HTR-8/SVneo (cell line): ENCODE measurements around the gene PARD3B.

Experiments
- DNase-seq: peaks from one replicate; pipeline ENCODE4 v3.0.0; 2011; ENCODE audit warnings: low spot score, mixed read lengths; ENCODE audit not compliant: insufficient read length
- FAIRE-seq: peaks from 2 replicates; lab custom pipeline; 2011; peaks lifted over from hg19 to GRCh38; lab: Jason Lieb, UNC

Gene PARD3B

GRCh38 chr2:205543262-205543843 lies 998.1 kb downstream of the PARD3B start:
- FAIRE-seq (no peak), DNase-seq (no peak)

- no peak for FAIRE-seq
- DNase-seq: no peak
Observed at GRCh38 chr2:205543937-205544702, 998.8 kb downstream of the PARD3B start.

GRCh38 chr2:205545971-205546816 lies 1000.9 kb downstream of the PARD3B start:
- FAIRE-seq (no peak), DNase-seq (no peak)

- FAIRE-seq (no peak), DNase-seq (no peak)
Observed at GRCh38 chr2:205555566-205556230, 1010.4 kb downstream of the PARD3B start.

GRCh38 chr2:205556357-205556756 lies 1011.1 kb downstream of the PARD3B start:
- DNase-seq (no peak), FAIRE-seq (no peak)

- DNase-seq (no peak), FAIRE-seq (no peak)
Observed at GRCh38 chr2:205556841-205557539, 1011.7 kb downstream of the PARD3B start.

GRCh38 chr2:205557873-205558272 lies 1012.6 kb downstream of the PARD3B start:
- FAIRE-seq (no peak), DNase-seq (no peak)

- FAIRE-seq (no peak), DNase-seq (no peak)
Observed at GRCh38 chr2:205561441-205561840, 1016.2 kb downstream of the PARD3B start.

GRCh38 chr2:205563646-205564045 lies 1018.4 kb downstream of the PARD3B start:
- no peak for DNase-seq
- no peak for FAIRE-seq

- FAIRE-seq (no peak), DNase-seq (no peak)
Observed at GRCh38 chr2:205564346-205565141, 1019.3 kb downstream of the PARD3B start.

- FAIRE-seq: no peak
- no peak for DNase-seq
Observed at GRCh38 chr2:205565142-205565522, 1019.9 kb downstream of the PARD3B start.

- no peak for FAIRE-seq
- no peak for DNase-seq
Observed at GRCh38 chr2:205566606-205567168, 1021.4 kb downstream of the PARD3B start.

GRCh38 chr2:205568620-205569019 lies 1023.3 kb downstream of the PARD3B start:
- no peak for FAIRE-seq

GRCh38 chr2:205570648-205571047 lies 1025.4 kb downstream of the PARD3B start:
- DNase-seq (no peak), FAIRE-seq (no peak)

More at GRCh38 chr2:205568620-205569019, 1023.3 kb downstream of the PARD3B start:
- DNase-seq: no peak

- no peak for FAIRE-seq
Observed at GRCh38 chr2:205571360-205571959, 1026.2 kb downstream of the PARD3B start.

GRCh38 chr2:205574001-205574400 lies 1028.7 kb downstream of the PARD3B start:
- no peak for DNase-seq
- no peak for FAIRE-seq

More at GRCh38 chr2:205571360-205571959, 1026.2 kb downstream of the PARD3B start:
- DNase-seq: no peak

- FAIRE-seq (no peak), DNase-seq (no peak)
Observed at GRCh38 chr2:205579335-205579734, 1034.1 kb downstream of the PARD3B start.
